GM12801 (cell line): ENCODE results near the gene STARD9.

Experiments
- CTCF ChIP-seq: IDR thresholded peaks from one replicate; pipeline ENCODE4 v1.5.1; 2011; ENCODE audit warnings: control low read depth; ENCODE audit not compliant: insufficient read length; ENCODE audit errors: extremely low read depth

Gene STARD9

GRCh38 chr15:42575188-42576039 lies at the start of gene STARD9:
TSS of gene STARD9 (plus strand) at chr15:42575606. CDS start at chr15:42575716, 110 bp downstream.
- no peak for TF ChIP-seq CTCF

DNA sequence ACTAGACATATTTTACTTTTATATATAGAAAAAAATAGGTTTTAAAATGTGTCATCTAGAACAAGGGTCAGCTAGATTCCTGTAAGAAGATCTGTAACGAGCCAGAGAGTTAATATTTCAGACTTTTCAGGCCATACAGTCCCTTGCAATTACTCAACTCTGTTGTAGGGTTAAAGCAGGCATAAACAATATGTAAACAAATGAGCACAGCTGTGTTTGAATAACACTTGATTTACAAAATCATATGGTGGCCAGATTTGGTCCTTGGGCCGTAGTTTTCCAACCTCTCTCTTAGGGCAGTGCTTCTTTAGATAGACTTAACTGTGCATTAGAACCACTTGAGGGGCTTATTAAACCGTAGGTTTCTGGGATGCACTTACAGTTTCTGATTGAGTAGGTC lies 46.4 kb upstream of the STARD9 start:
- no peak for TF ChIP-seq CTCF

DNA sequence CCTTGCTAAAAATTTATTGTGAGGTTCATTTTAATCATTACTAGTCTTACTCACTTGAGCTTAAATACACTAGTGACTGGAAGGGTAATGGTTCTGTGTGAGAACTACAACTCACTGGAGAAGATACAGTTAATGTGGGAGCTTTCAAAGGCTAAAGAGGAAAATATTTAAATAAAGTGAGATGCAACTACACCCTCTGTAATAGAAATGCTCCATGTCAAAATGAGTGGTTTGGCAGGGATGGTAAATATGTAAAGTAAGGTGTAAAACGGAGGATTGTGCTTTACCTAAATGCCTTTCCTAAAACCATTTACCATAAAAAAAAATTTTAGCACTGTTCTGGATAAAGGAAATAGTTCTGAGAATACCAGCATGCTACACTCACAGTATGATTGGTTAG lies 42.2 kb upstream of the STARD9 start:
- no peak for TF ChIP-seq CTCF

GRCh38 chr15:42544853-42545629 lies 30.4 kb upstream of the STARD9 start:
- no peak for TF ChIP-seq CTCF

GRCh38 chr15:42547918-42548248 lies 27.5 kb upstream of the STARD9 start:
- no peak for TF ChIP-seq CTCF

- TF ChIP-seq CTCF: no peak
Measured at GRCh38 chr15:42548249-42549031, 27.0 kb upstream of the STARD9 start, which contains the start of the genes HAUS2 and LRRC57. TSS of gene HAUS2 (plus strand) at chr15:42548838. CDS start at chr15:42548873, 35 bp downstream. TSS of gene LRRC57 (minus strand) at chr15:42548793. CDS start at chr15:42548434, 359 bp downstream.

- no peak for TF ChIP-seq CTCF
Measured at GRCh38 chr15:42549032-42549491, 26.3 kb upstream of the STARD9 start.
